Astrocyte (in vitro differentiated cells and primary cell): ENCODE measurements around the gene SNAPC3. TPM values are rescaled to one million over a fixed set of nuclear protein-coding genes. Genes with fewer than 3 reads are reported as not detected.
A peak's percentile ranks its signal among the peaks of the same experiment; 100 is the strongest.

Source experiments
- DNase-seq: peaks from one replicate; pipeline ENCODE4 v3.0.0-alpha.2; 2010; ENCODE audit warnings: low read depth
- FAIRE-seq: peaks from 2 replicates; lab custom pipeline; 2011; peaks lifted over from hg19 to GRCh38; lab: Jason Lieb, UNC
- H2AFZ ChIP-seq: 2 replicates; pipeline ENCODE4 v1.6.0; 2012; ENCODE audit warnings: low read depth, low read length, inconsistent platforms
- H3K27ac ChIP-seq: 2 replicates; pipeline ENCODE4 v1.5.1; 2011; ENCODE audit warnings: low read depth, low read length, inconsistent platforms
- H3K27me3 ChIP-seq: 2 replicates; pipeline ENCODE4 v1.6.0; 2011; ENCODE audit warnings: low read length, inconsistent platforms; ENCODE audit not compliant: insufficient read depth
- H3K36me3 ChIP-seq: 2 replicates; pipeline ENCODE4 v1.5.1; 2011; ENCODE audit warnings: low read length, inconsistent platforms; ENCODE audit not compliant: insufficient read depth
- H3K4me1 ChIP-seq: 2 replicates; pipeline ENCODE4 v1.5.1; 2011; ENCODE audit warnings: low read length, inconsistent platforms; ENCODE audit not compliant: insufficient read depth
- H3K4me2 ChIP-seq: 2 replicates; pipeline ENCODE4 v1.6.0; 2012; ENCODE audit warnings: low read length, inconsistent platforms
- H3K4me3 ChIP-seq: 2 replicates; pipeline ENCODE4 v1.5.1; 2011; ENCODE audit warnings: low read depth, mild to moderate bottlenecking, low read length, inconsistent platforms; ENCODE audit not compliant: insufficient read depth
- H3K79me2 ChIP-seq: 2 replicates; pipeline ENCODE4 v1.6.0; 2012; ENCODE audit warnings: mild to moderate bottlenecking, low read length, inconsistent platforms; ENCODE audit not compliant: insufficient read depth
- H3K9ac ChIP-seq: 2 replicates; pipeline ENCODE4 v1.6.0; 2012; ENCODE audit warnings: mild to moderate bottlenecking, low read length, inconsistent platforms
- H3K9me3 ChIP-seq: 2 replicates; pipeline ENCODE4 v1.5.1; 2012; ENCODE audit warnings: low read depth, mild to moderate bottlenecking, low read length, inconsistent platforms; ENCODE audit not compliant: insufficient read depth
- H4K20me1 ChIP-seq: 2 replicates; pipeline ENCODE4 v1.6.0; 2012; ENCODE audit warnings: low read length, inconsistent platforms; ENCODE audit not compliant: insufficient read depth
- H3K27ac Mint-ChIP-seq: one replicate; pipeline ENCODE4 v1.8.0; 2021; ENCODE audit warnings: mild to moderate bottlenecking, mixed read lengths; ENCODE audit not compliant: unreplicated experiment
- H3K27me3 Mint-ChIP-seq: one replicate; pipeline ENCODE4 v1.8.0; 2021; ENCODE audit warnings: low read depth, mixed read lengths; ENCODE audit not compliant: unreplicated experiment
- H3K36me3 Mint-ChIP-seq: one replicate; pipeline ENCODE4 v1.8.0; 2021; ENCODE audit warnings: low read depth, mixed read lengths; ENCODE audit not compliant: unreplicated experiment
- H3K4me1 Mint-ChIP-seq: one replicate; pipeline ENCODE4 v1.8.0; 2021; ENCODE audit warnings: low read depth, mixed read lengths; ENCODE audit not compliant: unreplicated experiment
- H3K4me3 Mint-ChIP-seq: one replicate; pipeline ENCODE4 v1.8.0; 2021; ENCODE audit warnings: mild to moderate bottlenecking, moderate library complexity, mixed read lengths; ENCODE audit not compliant: unreplicated experiment
- H3K9me3 Mint-ChIP-seq: one replicate; pipeline ENCODE4 v1.8.0; 2021; ENCODE audit warnings: mild to moderate bottlenecking, mixed read lengths; ENCODE audit not compliant: unreplicated experiment
- EZH2 ChIP-seq: IDR thresholded peaks from 2 replicates; pipeline ENCODE4 v1.6.1; 2012; ENCODE audit warnings: mild to moderate bottlenecking, low read length, inconsistent platforms; ENCODE audit not compliant: insufficient read depth
- total RNA-seq: library from RNA; stranded (reverse); gene quantifications from 2 replicates; pipeline ENCODE4 v1.2.1, GENCODE V29; 2021
- TF ChIP-seq, protein P1 (sequence below): IDR thresholded peaks from 2 replicates; pipeline ENCODE4 v1.5.1; 2011; ENCODE audit warnings: low read depth, mild to moderate bottlenecking, inconsistent platforms, low read length, moderate library complexity; ENCODE audit not compliant: insufficient read depth

SNAPC3 gene
- total RNA-seq, 1 donor from 2014 or later: 40.3 TPM

DNA sequence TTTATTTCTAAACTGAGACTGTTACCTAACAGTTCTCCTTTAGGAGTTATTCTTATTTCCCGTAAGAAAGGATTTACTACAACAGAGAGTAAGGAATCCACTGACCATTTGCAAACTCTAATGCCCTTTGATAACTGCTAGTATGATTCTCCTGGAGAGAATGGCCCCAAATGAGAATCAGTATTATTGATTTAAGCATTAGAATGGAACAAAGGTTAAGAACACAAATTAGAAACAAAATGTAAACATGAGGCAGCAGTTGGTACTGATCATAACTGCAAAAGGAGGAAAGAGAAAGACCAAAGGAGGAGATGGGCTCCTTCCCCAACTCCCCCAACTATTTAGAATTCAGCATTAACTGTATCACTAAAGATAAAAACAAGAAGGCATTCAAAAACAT lies 57.4 kb downstream of the SNAPC3 start:
- no peaks in the 10 kb centered on the region for H3K36me3 Mint-ChIP-seq
- H3K4me3 Mint-ChIP-seq: no peak overlapping the region
- H2AFZ ChIP-seq: no peak overlapping the region
- peaks cover 3% of the 10 kb centered on the region for H4K20me1 ChIP-seq
- no peaks in the 10 kb centered on the region for H3K4me1 Mint-ChIP-seq
- H3K9me3 Mint-ChIP-seq: no peaks in the 10 kb centered on the region
- no peaks in the 10 kb centered on the region for H3K4me1 ChIP-seq
- H3K36me3 ChIP-seq: peaks cover 9% of the 10 kb centered on the region
- no peak for DNase-seq
- H3K4me3 ChIP-seq: no peak overlapping the region
- TF ChIP-seq EZH2: no peak
- TF ChIP-seq, protein P1, sequence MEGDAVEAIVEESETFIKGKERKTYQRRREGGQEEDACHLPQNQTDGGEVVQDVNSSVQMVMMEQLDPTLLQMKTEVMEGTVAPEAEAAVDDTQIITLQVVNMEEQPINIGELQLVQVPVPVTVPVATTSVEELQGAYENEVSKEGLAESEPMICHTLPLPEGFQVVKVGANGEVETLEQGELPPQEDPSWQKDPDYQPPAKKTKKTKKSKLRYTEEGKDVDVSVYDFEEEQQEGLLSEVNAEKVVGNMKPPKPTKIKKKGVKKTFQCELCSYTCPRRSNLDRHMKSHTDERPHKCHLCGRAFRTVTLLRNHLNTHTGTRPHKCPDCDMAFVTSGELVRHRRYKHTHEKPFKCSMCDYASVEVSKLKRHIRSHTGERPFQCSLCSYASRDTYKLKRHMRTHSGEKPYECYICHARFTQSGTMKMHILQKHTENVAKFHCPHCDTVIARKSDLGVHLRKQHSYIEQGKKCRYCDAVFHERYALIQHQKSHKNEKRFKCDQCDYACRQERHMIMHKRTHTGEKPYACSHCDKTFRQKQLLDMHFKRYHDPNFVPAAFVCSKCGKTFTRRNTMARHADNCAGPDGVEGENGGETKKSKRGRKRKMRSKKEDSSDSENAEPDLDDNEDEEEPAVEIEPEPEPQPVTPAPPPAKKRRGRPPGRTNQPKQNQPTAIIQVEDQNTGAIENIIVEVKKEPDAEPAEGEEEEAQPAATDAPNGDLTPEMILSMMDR: no peak
- FAIRE-seq: peak; percentile 5
- no peak overlapping the region for H3K4me2 ChIP-seq
- H3K79me2 ChIP-seq: no peaks in the 10 kb centered on the region
- no peak overlapping the region for H3K27ac Mint-ChIP-seq
- H3K9ac ChIP-seq: no peak overlapping the region
- no peak overlapping the region for H3K27ac ChIP-seq
- no peaks in the 10 kb centered on the region for H3K27me3 Mint-ChIP-seq
- no peaks in the 10 kb centered on the region for H3K27me3 ChIP-seq
- H3K9me3 ChIP-seq: no peaks in the 10 kb centered on the region

DNA sequence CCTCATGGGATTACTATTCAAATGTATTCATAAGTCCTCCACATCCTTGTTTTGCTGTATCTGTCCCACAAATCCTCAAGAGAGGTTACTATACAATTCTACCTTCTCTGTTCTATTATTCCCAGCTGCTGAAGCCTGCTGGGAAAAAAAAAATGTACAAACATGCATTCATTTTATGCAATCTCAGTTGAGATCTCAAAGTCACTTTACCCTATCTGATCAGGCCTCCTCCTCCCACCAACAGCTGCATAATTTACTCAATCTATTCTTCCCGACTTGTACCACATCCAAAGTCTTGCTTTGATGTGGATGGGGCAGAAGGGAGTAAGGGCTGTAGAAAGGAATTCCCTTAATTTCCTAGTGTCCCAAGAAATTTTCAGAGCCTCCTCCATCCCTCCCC lies 59.5 kb downstream of the SNAPC3 start:
- no peak overlapping the region for H3K27ac Mint-ChIP-seq
- no peak overlapping the region for H3K4me3 Mint-ChIP-seq
- TF ChIP-seq, protein P1: no peak
- H3K36me3 ChIP-seq: peaks cover 8% of the 10 kb centered on the region
- no peak overlapping the region for H3K4me3 ChIP-seq
- peaks cover 3% of the 10 kb centered on the region for H4K20me1 ChIP-seq
- H3K9ac ChIP-seq: no peak overlapping the region
- H2AFZ ChIP-seq: no peak overlapping the region
- H3K27me3 Mint-ChIP-seq: no peaks in the 10 kb centered on the region
- H3K9me3 Mint-ChIP-seq: no peaks in the 10 kb centered on the region
- H3K4me1 Mint-ChIP-seq: peaks cover 6% of the 10 kb centered on the region
- H3K9me3 ChIP-seq: no peaks in the 10 kb centered on the region
- H3K27ac ChIP-seq: no peak overlapping the region
- no peak for FAIRE-seq
- peaks cover 3% of the 10 kb centered on the region for H3K4me1 ChIP-seq
- H3K27me3 ChIP-seq: no peaks in the 10 kb centered on the region
- no peak for DNase-seq
- H3K36me3 Mint-ChIP-seq: no peaks in the 10 kb centered on the region
- no peak overlapping the region for H3K4me2 ChIP-seq
- H3K79me2 ChIP-seq: no peaks in the 10 kb centered on the region

DNA sequence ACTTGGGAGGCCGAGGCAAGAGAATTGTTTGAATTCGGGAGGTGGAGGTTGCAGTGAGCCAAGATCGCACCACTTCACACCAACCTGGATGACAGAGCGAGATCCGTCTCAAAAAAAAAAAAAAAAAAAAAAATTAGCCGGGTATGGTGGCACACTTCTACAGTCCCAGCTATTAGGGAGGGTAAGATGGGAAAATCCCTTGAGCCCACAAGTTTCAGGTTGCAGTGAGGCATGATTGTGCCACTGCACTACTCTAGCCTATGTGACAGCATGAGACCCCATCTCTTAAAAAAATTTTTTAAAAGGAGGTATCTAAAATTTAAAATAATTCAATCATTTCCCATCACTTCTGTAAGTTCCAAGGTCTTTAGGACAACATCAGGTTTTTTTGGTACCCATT lies 62.1 kb downstream of the SNAPC3 start:
- Histone ChIP-seq H3K27me3 (no peaks in the 10 kb centered on the region), H3K4me2 (no peak overlapping the region), H3K79me2 (no peaks in the 10 kb centered on the region), H3K27ac (no peak overlapping the region), H3K9me3 (no peaks in the 10 kb centered on the region), H4K20me1 (peaks cover 3% of the 10 kb centered on the region), H3K4me3 (no peak overlapping the region), H3K36me3 (peaks cover 8% of the 10 kb centered on the region), H3K9ac (no peak overlapping the region), H3K4me1 (peaks cover 3% of the 10 kb centered on the region), H2AFZ (no peak overlapping the region)
- FAIRE-seq (no peak), DNase-seq (no peak)
- H3K27ac Mint-ChIP-seq: no peak overlapping the region
- no peak for TF ChIP-seq EZH2
- TF ChIP-seq, protein P1: no peak
- H3K9me3 Mint-ChIP-seq: no peaks in the 10 kb centered on the region
- no peak overlapping the region for H3K4me3 Mint-ChIP-seq
- H3K36me3 Mint-ChIP-seq: no peaks in the 10 kb centered on the region
- H3K4me1 Mint-ChIP-seq: peaks cover 6% of the 10 kb centered on the region
- no peaks in the 10 kb centered on the region for H3K27me3 Mint-ChIP-seq
